Left hindlimb (tissue), 1 donor: ENCODE results near the gene ARGFX.

Experiments
- DNase-seq: peaks from one replicate; pipeline ENCODE4 v3.0.0-alpha.2; 2018

ARGFX gene

GRCh38 chr3:121601212-121601812, 33.6 kb downstream of the ARGFX start:
- no peak for DNase-seq

DNA sequence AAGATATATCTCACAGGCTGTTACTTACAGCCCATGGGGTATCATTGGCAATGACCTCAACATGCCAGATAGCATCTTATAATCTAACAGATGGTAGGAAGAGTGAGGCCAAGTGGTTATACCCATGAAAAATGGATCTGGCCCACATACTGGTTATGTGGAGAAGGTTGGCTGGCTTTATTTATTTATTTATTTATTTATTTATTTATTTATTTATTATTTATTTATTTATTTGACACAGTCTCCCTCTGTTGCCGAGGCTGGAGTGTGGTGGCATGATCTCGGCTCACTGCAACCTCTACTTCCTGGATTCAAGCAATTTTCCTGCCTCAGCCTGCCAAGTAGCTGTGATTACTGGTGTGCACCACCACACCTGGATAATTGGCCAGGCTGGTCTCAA, 37.0 kb downstream of the ARGFX start:
- DNase-seq: no peak

- DNase-seq: no peak
Observed at GRCh38 chr3:121606106-121606505, 38.4 kb downstream of the ARGFX start.
